Progenitor cell of endocrine pancreas (in vitro differentiated cells): ENCODE data around the gene UNC80. TPM values are rescaled to one million over a fixed set of nuclear protein-coding genes. Genes with fewer than 3 reads are reported as not detected.

Experiments
- DNase-seq: peaks from one replicate; pipeline ENCODE4 v3.0.0; 2021; ENCODE audit warnings: low spot score; ENCODE audit not compliant: unreplicated experiment
- H3K27ac Mint-ChIP-seq: 2 replicates; pipeline ENCODE4 v1.8.0; 2021; ENCODE audit warnings: mild to moderate bottlenecking, moderate library complexity, mixed read lengths
- H3K27me3 Mint-ChIP-seq: 2 replicates; pipeline ENCODE4 v1.8.0; 2021; ENCODE audit warnings: mixed read lengths
- H3K36me3 Mint-ChIP-seq: 2 replicates; pipeline ENCODE4 v1.8.0; 2022; ENCODE audit warnings: mixed read lengths; ENCODE audit not compliant: insufficient read depth
- H3K4me1 Mint-ChIP-seq: 2 replicates; pipeline ENCODE4 v1.8.0; 2021; ENCODE audit warnings: low read depth, mixed read lengths
- H3K4me3 Mint-ChIP-seq: 2 replicates; pipeline ENCODE4 v1.8.0; 2021; ENCODE audit warnings: low read depth, mild to moderate bottlenecking, moderate library complexity, mixed read lengths
- H3K9me3 Mint-ChIP-seq: 2 replicates; pipeline ENCODE4 v1.8.0; 2021; ENCODE audit warnings: low read depth, mixed read lengths
- CTCF ChIP-seq: fragments of 200-600 bp; sonication (generic); IDR thresholded peaks from one replicate; pipeline ENCODE4 v1.5.0; 2021; ENCODE audit warnings: antibody characterized with exemption, mild to moderate bottlenecking; ENCODE audit not compliant: unreplicated experiment
- total RNA-seq: library from RNA; stranded (reverse); gene quantifications from 2 replicates; pipeline ENCODE4 v1.2.1, GENCODE V29; 2021

Gene UNC80
- total RNA-seq, 1 donor from 2014 or later, result 3.1 TPM

- H3K27ac Mint-ChIP-seq, result no peak overlapping the region
- no peak overlapping the region for H3K4me3 Mint-ChIP-seq
Observed at GRCh38 chr2:209818939-209819338, 47.3 kb downstream of the UNC80 start.

GRCh38 chr2:209821806-209822205 is 50.2 kb downstream of the UNC80 start:
- peaks cover 4% of the 10 kb centered on the region for H3K9me3 Mint-ChIP-seq
- no peaks in the 10 kb centered on the region for H3K36me3 Mint-ChIP-seq
- H3K27me3 Mint-ChIP-seq, result no peaks in the 10 kb centered on the region
- no peak for TF ChIP-seq CTCF
- H3K4me1 Mint-ChIP-seq, result peaks cover 6% of the 10 kb centered on the region
- no peak overlapping the region for H3K27ac Mint-ChIP-seq
- DNase-seq, result no peak
- no peak overlapping the region for H3K4me3 Mint-ChIP-seq

More at GRCh38 chr2:209818939-209819338, 47.3 kb downstream of the UNC80 start:
- DNase-seq, result no peak
- Mint-ChIP-seq H3K27me3 (no peaks in the 10 kb centered on the region), H3K9me3 (peaks cover 4% of the 10 kb centered on the region), H3K36me3 (no peaks in the 10 kb centered on the region), H3K4me1 (peaks cover 6% of the 10 kb centered on the region)
- TF ChIP-seq CTCF, result no peak

GRCh38 chr2:209823484-209823883 is 51.9 kb downstream of the UNC80 start:
- Mint-ChIP-seq H3K27ac (no peak overlapping the region), H3K4me3 (no peak overlapping the region), H3K36me3 (no peaks in the 10 kb centered on the region), H3K4me1 (no peaks in the 10 kb centered on the region), H3K27me3 (no peaks in the 10 kb centered on the region), H3K9me3 (peaks cover 4% of the 10 kb centered on the region)
- TF ChIP-seq CTCF, result no peak
- no peak for DNase-seq

- Mint-ChIP-seq H3K27ac (no peak overlapping the region), H3K4me1 (no peaks in the 10 kb centered on the region), H3K36me3 (no peaks in the 10 kb centered on the region), H3K9me3 (peaks cover 4% of the 10 kb centered on the region), H3K4me3 (no peak overlapping the region), H3K27me3 (no peaks in the 10 kb centered on the region)
- DNase-seq, result no peak
- no peak for TF ChIP-seq CTCF
Observed at GRCh38 chr2:209824391-209824790, 52.8 kb downstream of the UNC80 start.

GRCh38 chr2:209830722-209831465 is 59.3 kb downstream of the UNC80 start:
- Mint-ChIP-seq H3K27me3 (no peaks in the 10 kb centered on the region), H3K9me3 (no peaks in the 10 kb centered on the region), H3K4me1 (no peaks in the 10 kb centered on the region), H3K27ac (no peak overlapping the region), H3K4me3 (no peak overlapping the region), H3K36me3 (no peaks in the 10 kb centered on the region)
- no peak for DNase-seq
- no peak for TF ChIP-seq CTCF
